ENCODE results near the gene ORM2.

GRCh38 chr9:114342755-114343440 is 13.2 kb downstream of the ORM2 start:
- TF ChIP-seq CTCF (IDR thresholded peaks at IDR 0.05) (no peak), EP300 (IDR thresholded peaks at IDR 0.05) (no peak)
